Body of pancreas (tissue), 4 donors: Measurements from ENCODE around the gene CELF5. TPM values are rescaled to one million over a fixed set of nuclear protein-coding genes. Genes with fewer than 3 reads are reported as not detected.

Experiments used
- ATAC-seq: fragments of 150-250 bp; one replicate; pipeline ENCODE4 v1.9.1; 2016
- DNase-seq, 4 donors: peaks; one replicate each; pipeline ENCODE4 v3.0.0-alpha.2; 2019
- H3K27ac ChIP-seq, 4 donors: fragments of 200-600 bp; sonication (generic); 1 replicate in 3 of 4; 2 replicates in 1 of 4; pipeline versions ENCODE4 v1.5.1 to v1.6.1; 2016 to 2019; ENCODE audit warnings: mild to moderate bottlenecking in 1 of 4, mixed read lengths in 1 of 4, moderate library complexity in 1 of 4
- H3K27me3 ChIP-seq, 2 donors: fragments of 200-600 bp; sonication (generic); one replicate each; pipeline ENCODE4 v1.6.0; 2016; ENCODE audit warnings: mild to moderate bottlenecking in 1 of 2
- H3K36me3 ChIP-seq, 2 donors: fragments of 200-600 bp; sonication (generic); replicated peaks in 1 of 2; 2 replicates each; pipeline ENCODE4 v1.5.1; 2016; ENCODE audit warnings: low read depth in 2 of 2; ENCODE audit not compliant: insufficient read depth in 1 of 2
- H3K4me1 ChIP-seq: fragments of 200-600 bp; sonication (generic); one replicate; pipeline ENCODE4 v1.6.0; 2016
- H3K4me3 ChIP-seq, 2 donors: fragments of 200-600 bp; sonication (generic); 1 replicate in 1 of 2; 2 replicates in 1 of 2; pipeline ENCODE4 v1.5.1; 2016 to 2019
- H3K9me3 ChIP-seq, 3 donors: fragments of 200-600 bp; sonication (generic); 1 replicate in 2 of 3; 2 replicates in 1 of 3; pipeline ENCODE4 v1.5.1; 2016
- POLR2A ChIP-seq, 3 donors: fragments of 450-650 bp; IDR thresholded peaks; one replicate each; pipeline ENCODE4 v1.6.1; 2016; ENCODE audit warnings: antibody characterized with exemption in 3 of 3, mild to moderate bottlenecking in 2 of 3
- WGBS, 2 donors: methylation state at CpG; one replicate each; pipeline ENCODE4 v1.1.5; 2017; 5-methylcytosine and 5-hydroxymethylcytosine counted together
- intact Hi-C: fragments of 100-400 bp; cut with DNase I; formaldehyde crosslinking; loops from one replicate; pipeline ENCODE4 v1.15.1; 2023
- total RNA-seq, 2 donors: library from RNA; depleted of rRNA; stranded (reverse); fragments of >200 nt; gene quantifications; one replicate each; pipeline ENCODE4 v1.1.0, GENCODE V29; 2016
- TF ChIP-seq, protein P1 (sequence below), 7 experiments: fragments of 450-650 bp in 4 of 7; fragments of 200-600 bp in 3 of 7; sonication (generic) in 3 of 7; IDR thresholded peaks; one replicate each; pipeline ENCODE4 v1.5.1; 2016 to 2019; ENCODE audit warnings: antibody characterized with exemption in 7 of 7

The CELF5 gene
- total RNA-seq, 2 donors from 2014 or later, result 0.33 TPM; not detected in 1

DNA sequence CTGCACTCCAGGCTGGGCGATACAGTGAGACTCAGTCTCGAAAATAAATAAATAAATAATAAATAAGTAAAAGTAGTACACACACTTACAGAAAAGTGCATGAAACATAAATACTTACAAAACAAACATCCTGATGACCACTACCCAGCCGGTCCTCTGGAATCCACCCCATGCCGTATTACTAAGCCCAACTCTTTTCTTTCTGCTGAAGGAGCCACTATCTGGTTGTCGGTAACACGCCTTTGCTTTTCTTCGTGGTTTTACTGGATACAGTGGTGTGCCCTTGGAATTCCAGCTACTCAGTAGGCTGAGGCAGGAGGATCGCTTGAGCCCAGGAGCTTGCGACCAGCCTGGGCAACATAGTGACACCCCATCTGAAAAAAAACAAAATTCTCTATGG, 39.4 kb downstream of the CELF5 start:
- Histone ChIP-seq H3K27me3 (no peaks in the 10 kb centered on the region), H3K9me3 (no peaks in the 10 kb centered on the region), H3K4me1 (no peaks in the 10 kb centered on the region), H3K36me3 (no peaks in the 10 kb centered on the region), H3K27ac (no peak overlapping the region), H3K4me3 (no peak overlapping the region)
- TF ChIP-seq, protein P1, sequence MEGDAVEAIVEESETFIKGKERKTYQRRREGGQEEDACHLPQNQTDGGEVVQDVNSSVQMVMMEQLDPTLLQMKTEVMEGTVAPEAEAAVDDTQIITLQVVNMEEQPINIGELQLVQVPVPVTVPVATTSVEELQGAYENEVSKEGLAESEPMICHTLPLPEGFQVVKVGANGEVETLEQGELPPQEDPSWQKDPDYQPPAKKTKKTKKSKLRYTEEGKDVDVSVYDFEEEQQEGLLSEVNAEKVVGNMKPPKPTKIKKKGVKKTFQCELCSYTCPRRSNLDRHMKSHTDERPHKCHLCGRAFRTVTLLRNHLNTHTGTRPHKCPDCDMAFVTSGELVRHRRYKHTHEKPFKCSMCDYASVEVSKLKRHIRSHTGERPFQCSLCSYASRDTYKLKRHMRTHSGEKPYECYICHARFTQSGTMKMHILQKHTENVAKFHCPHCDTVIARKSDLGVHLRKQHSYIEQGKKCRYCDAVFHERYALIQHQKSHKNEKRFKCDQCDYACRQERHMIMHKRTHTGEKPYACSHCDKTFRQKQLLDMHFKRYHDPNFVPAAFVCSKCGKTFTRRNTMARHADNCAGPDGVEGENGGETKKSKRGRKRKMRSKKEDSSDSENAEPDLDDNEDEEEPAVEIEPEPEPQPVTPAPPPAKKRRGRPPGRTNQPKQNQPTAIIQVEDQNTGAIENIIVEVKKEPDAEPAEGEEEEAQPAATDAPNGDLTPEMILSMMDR (IDR thresholded peaks at IDR 0.05), result no peak
- TF ChIP-seq POLR2A (IDR thresholded peaks at IDR 0.05), result no peak
- DNase-seq, result no peak
- intact Hi-C loops, result no loop called here
- WGBS, 2 donors, result 79 to 85% methylated on average over 9 of the region's 9 CpGs
- ATAC-seq, result no peak

DNA sequence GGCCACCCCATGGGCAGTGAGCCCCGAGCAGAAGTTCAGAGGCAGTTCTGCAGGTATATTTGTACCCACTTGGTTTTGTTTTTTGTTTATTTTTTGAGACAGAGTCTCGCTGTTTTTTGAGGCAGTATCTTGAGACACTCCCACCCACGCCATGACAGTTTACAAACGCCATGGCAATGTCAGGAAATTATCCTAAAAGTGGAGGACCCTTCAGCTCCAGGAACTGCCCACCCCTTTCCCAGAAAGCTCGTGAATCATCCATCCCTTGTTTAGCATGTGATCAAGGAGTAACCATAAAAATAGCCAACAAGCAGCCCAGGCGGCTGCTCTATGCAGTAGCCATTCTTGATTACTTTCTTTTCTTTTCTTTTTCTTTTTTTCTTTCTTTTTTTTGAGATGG, 41.0 kb downstream of the CELF5 start:
- 69 to 71% methylated on average over 6 of the region's 6 CpGs for WGBS, 2 donors
- DNase-seq, result no peak
- TF ChIP-seq, protein P1 (IDR thresholded peaks at IDR 0.05), result no peak
- no peak for TF ChIP-seq POLR2A (IDR thresholded peaks at IDR 0.05)

DNA sequence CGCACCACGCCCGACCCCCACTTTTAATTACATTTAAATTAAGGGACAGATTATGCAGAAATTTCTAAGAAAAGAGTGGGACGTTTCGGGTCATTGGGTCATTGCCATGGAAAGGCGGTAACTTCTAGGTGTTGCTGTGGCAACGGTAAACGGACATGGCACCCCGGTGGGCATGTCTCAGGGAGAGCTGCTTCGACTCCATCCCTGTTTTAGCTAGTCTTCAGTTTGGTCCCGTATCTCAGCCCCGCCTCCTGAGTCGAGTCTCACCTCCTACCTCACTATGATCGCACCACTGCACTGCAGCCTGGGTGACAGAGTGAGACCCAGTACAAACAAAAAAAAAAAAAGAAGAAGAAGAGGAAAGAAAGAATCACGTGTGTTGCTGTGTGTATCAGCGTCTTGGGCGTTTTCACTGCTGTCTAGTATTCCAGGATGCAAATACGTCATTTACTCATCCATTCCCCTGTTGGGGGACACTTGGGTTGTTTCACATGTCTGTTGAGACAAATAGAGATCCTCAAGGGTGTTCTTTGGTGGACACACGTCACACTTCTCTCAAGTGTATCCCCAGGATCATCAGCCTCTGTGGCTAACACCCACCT, 41.7 kb downstream of the CELF5 start:
- Histone ChIP-seq H3K9me3 (no peaks in the 10 kb centered on the region), H3K4me3 (no peak overlapping the region), H3K4me1 (no peaks in the 10 kb centered on the region), H3K27ac (no peak overlapping the region), H3K27me3 (no peaks in the 10 kb centered on the region), H3K36me3 (no peaks in the 10 kb centered on the region)
- DNase-seq (no peak), ATAC-seq (no peak)
- intact Hi-C loops, result no loop called here
- WGBS, 2 donors, result 74 to 77% methylated on average over 19 of the region's 19 CpGs
- TF ChIP-seq, protein P1 (IDR thresholded peaks at IDR 0.05), result no peak

More for the DNA sequence above, 41.0 kb downstream of the CELF5 start:
- no peaks in the 10 kb centered on the region for H3K36me3 ChIP-seq
- ATAC-seq, result no peak
- H3K4me1 ChIP-seq, result no peaks in the 10 kb centered on the region
- no peaks in the 10 kb centered on the region for H3K9me3 ChIP-seq
- no peaks in the 10 kb centered on the region for H3K27me3 ChIP-seq
- no peak overlapping the region for H3K4me3 ChIP-seq
- H3K27ac ChIP-seq, result no peak overlapping the region
- intact Hi-C loops, result no loop called here

DNA sequence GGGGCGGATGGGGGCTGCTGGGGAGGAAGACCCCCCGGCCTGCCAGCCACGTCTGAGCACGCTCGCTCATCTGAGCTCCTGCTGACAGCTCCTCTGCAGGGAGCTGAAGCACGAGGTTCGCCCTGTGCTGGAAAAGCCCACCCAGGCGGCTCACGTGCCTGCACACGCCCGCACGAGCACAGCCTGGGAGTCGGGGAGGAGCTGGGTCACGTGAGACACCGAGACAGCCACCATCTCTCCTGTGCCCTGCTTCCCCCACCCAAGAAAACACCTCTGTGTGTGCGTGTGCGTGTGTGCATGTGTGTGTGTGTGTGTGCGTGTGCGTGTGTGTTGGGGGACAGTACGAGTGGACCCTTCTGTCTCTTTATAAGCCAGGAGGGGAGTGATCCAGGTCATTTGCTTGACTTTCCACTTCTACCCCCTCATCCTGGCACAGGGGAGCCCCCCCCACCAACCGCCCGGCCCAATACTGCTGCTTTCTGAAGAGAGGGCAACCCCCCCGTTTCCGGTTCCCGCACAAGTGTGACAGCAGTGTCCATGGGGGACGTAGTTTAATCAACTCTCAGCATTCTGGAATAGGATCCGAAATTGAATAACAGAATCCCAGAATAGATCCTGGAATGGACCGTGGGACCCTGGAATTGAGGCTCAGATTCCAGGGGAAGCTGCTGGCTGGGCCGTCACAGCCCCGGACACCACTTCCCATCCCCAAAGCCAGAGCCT, 42.5 kb downstream of the CELF5 start:
- no peak for TF ChIP-seq POLR2A (IDR thresholded peaks at IDR 0.05)
- TF ChIP-seq, protein P1 (IDR thresholded peaks at IDR 0.05), result no peak
- intact Hi-C loops, result no loop called here

More for the DNA sequence above, 42.5 kb downstream of the CELF5 start:
- peaks cover 0 to 5% of the 10 kb centered on the region in 2 donors for H3K27me3 ChIP-seq
- no peaks in the 10 kb centered on the region for H3K36me3 ChIP-seq
- DNase-seq (no peak), ATAC-seq (no peak)
- H3K4me1 ChIP-seq, result no peaks in the 10 kb centered on the region
- 51 to 57% methylated on average over 10 to 30 of the region's 30 CpGs for WGBS, 2 donors
- H3K27ac ChIP-seq, result no peak overlapping the region
- no peak overlapping the region for H3K4me3 ChIP-seq
- no peaks in the 10 kb centered on the region for H3K9me3 ChIP-seq
